RWPE1 (cell line): Measurements from ENCODE around the gene TCF12.

Source experiments
- CTCF ChIA-PET: fragments of 350-600 bp; sonication (Branson Sonifier 250); formaldehyde crosslinking; extraction: SDS; loops from one replicate; lab custom pipeline; 2021; lab: Yijun Ruan, JAX
- POLR2A ChIA-PET: fragments of 400-600 bp; formaldehyde crosslinking; extraction: SDS; loops from one replicate; lab custom pipeline; 2020; ENCODE audit warnings: antibody characterized with exemption; ENCODE audit not compliant: low non-redundant PET; lab: Yijun Ruan, JAX
- DNase-seq: peaks from one replicate; pipeline ENCODE4 v3.0.0; 2012; ENCODE audit warnings: low spot score
- H3K27ac ChIP-seq: fragments of 450-650 bp; 2 replicates; pipeline ENCODE4 v1.5.1; 2017
- CTCF ChIP-seq: fragments of 450-650 bp; conservative IDR thresholded peaks from 2 replicates; pipeline ENCODE4 v1.5.1; 2017; ENCODE audit warnings: low read depth, mild to moderate bottlenecking

The TCF12 gene

GRCh38 chr15:56936929-56937328, 18.5 kb downstream of the TCF12 start:
- H3K27ac ChIP-seq, result no peak overlapping the region
- CTCF ChIA-PET, result no interaction called here
- TF ChIP-seq CTCF, result no peak
- POLR2A ChIA-PET, result no interaction called here
- no peak for DNase-seq

GRCh38 chr15:56939257-56939656, 20.8 kb downstream of the TCF12 start:
- no peak for TF ChIP-seq CTCF
- DNase-seq, result no peak
- CTCF ChIA-PET, result interaction anchor here (0.5 to 0.6 kb wide), 2 partner anchors 8 to 567 kb away, joined by 3 read pairs; no protein-coding TSS in a partner anchor
- POLR2A ChIA-PET, result no interaction called here
- H3K27ac ChIP-seq, result no peak overlapping the region

GRCh38 chr15:56940388-56940787, 21.9 kb downstream of the TCF12 start:
- ChIA-PET POLR2A (no interaction called here), CTCF (no interaction called here)
- DNase-seq, result no peak
- TF ChIP-seq CTCF, result no peak
- no peak overlapping the region for H3K27ac ChIP-seq

GRCh38 chr15:56942118-56942517, 23.7 kb downstream of the TCF12 start:
- POLR2A ChIA-PET, result no interaction called here
- no peak for DNase-seq
- no peak overlapping the region for H3K27ac ChIP-seq
- no peak for TF ChIP-seq CTCF
- CTCF ChIA-PET, result interaction anchor here (0.7 kb wide), 1 partner anchor 37 kb away, joined by 3 read pairs; no protein-coding TSS in a partner anchor

- no peak overlapping the region for H3K27ac ChIP-seq
- no peak for TF ChIP-seq CTCF
- ChIA-PET POLR2A (no interaction called here), CTCF (no interaction called here)
- no peak for DNase-seq
Measured at GRCh38 chr15:56943403-56943802, 25.0 kb downstream of the TCF12 start.

GRCh38 chr15:56944485-56944884, 26.0 kb downstream of the TCF12 start:
- TF ChIP-seq CTCF, result no peak
- ChIA-PET POLR2A (no interaction called here), CTCF (no interaction called here)
- H3K27ac ChIP-seq, result no peak overlapping the region
- DNase-seq, result no peak

- H3K27ac ChIP-seq, result no peak overlapping the region
- TF ChIP-seq CTCF, result no peak
- no peak for DNase-seq
- POLR2A ChIA-PET, result no interaction called here
- CTCF ChIA-PET, result no interaction called here
Measured at GRCh38 chr15:56946150-56946549, 27.7 kb downstream of the TCF12 start.
